GM21619 (cell line): ENCODE measurements around the gene TRAPPC3.

Source experiments
- ATAC-seq: cut with Tn5 transposase; IDR thresholded peaks from one replicate; pipeline ENCODE4 v1.9.1; 2021; ENCODE audit not compliant: unreplicated experiment

The TRAPPC3 gene

DNA sequence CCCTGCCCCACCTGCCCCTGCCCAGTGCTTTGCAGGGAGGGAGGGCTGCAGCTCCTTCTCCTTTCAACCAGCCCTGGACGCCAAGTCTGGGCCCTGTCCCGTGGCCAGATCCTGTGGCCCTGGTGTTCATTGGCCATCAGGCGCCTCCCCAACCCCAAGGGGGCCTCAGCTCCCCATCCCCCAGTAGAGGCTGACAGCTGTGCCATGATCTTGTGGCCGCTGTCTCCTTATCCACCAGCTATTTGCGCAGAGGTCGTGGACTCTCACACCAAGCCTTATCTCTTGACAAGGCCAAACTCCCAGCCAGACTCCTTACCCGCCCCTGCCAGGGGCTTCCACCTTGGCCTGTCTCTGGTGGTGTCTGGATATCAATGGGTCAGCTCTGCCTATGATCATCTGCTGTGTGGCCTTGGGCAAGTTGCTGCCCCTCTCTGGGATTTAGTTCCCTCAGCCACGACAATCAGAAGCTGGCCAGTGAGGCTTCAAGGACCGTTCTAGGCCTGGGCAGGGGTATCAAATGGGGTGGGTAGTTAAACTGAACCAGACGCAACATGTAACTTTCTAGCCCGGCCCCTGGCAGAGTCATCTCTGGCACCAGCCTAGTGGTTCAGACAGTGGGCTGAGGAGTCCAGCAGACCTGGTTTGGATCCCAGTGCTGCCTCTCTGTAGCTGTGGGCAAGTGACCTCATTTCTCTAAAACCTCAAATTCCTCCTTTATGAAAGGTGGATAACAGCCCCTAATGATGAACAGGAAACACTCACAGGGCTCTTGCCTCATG lies 21.0 kb downstream of the TRAPPC3 start:
- no peak for ATAC-seq

DNA sequence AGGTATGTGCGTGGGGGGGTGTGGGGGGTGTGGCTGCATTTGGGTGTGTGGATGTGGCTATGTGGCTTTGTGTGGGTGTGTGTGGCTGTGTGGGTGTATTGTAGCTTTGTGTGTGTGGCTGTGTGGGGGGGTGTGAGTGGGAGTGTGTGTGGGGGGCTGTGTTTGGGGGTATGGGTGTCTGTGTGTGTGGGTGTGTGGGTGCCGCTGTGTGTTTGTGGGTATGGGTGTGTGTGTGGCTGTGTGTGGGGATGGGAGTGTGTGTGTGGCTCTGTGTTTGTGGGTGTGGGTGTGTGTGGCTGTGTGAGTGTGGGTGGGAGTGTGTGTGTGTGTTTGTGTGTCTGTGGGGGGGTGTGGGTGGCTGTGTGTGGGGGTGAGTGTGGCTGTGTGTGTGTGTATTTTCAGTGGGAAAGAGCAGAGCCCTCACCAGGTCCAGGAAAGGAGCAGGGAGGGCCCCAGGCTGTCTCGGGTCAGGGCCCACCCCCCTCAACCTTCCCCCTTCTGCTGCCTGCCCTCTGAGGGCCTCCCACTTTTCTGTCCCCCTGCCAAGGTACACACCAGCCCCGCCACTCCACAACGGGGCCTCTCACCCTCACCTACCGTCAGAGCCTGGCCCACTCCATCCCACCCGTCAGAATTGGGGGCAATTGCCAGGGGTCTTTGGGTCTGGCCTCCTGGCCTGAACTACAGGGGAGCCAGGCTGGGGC lies 22.3 kb downstream of the TRAPPC3 start:
- ATAC-seq: no peak

- ATAC-seq: no peak
Observed at GRCh38 chr1:36126005-36126716, 23.1 kb downstream of the TRAPPC3 start.

GRCh38 chr1:36125129-36125991 lies 23.9 kb downstream of the TRAPPC3 start, which contains the start of gene COL8A2:
COL8A2 (minus strand) TSS chr1:36125222; CDS start chr1:36100242, 24,980 bp downstream.
- ATAC-seq: no peak

DNA sequence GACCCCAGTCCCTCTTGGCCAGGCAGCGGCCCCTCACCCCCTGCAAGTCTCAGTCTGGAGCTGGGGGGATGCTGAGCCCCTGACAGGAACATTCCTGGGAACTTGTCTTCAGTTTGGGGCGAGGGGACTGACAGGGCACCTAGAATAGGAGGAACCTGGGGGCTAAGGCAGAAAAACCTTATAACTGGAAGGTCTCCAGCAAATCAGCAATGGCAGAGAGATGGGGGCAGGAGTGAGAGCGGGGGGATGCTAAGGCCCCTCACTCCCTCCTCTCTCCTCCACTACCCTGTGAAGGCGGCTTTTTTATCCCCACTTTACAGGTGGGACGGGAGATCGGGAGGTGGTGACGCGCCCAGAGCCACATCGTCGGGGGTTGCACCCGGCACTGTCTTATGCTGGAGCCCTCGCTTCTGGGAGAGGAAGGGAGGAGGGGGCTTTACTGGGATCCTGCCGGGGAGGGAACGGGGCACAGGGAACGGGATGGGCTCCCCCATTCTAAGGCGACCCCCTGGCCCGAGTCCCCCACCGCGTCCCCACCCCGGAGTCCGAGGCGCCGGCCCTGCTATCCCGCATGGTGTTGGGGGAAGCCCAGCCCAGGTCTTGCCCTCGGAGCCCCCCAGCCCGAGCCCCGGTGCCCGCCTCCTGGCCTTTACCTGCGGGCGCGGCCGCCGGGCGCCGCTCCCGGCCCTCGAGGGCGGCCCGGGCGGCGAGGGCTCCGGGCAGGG lies 24.7 kb downstream of the TRAPPC3 start:
- ATAC-seq: no peak

DNA sequence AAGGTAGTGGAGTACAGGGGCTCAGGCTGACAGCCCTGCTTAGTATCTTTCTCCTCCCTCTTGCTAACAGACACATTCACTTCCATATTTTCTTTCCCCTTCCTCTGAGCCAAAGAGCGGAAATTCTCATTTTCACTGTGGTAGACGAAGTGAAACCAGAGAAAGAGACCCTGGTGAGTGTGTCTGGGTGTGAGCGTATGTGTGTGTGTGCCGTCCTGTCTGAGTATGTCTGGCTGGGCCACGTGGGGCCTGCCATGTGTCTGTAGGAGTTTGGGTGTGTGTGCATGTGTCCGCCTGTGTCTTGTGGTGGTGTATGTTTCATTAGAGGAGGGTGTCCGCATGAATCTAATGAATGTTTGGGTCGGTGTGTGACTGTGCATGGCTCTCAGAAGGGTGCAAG lies 25.9 kb downstream of the TRAPPC3 start:
- ATAC-seq: no peak

- ATAC-seq: no peak
Observed at GRCh38 chr1:36122062-36123030, 26.9 kb downstream of the TRAPPC3 start.

DNA sequence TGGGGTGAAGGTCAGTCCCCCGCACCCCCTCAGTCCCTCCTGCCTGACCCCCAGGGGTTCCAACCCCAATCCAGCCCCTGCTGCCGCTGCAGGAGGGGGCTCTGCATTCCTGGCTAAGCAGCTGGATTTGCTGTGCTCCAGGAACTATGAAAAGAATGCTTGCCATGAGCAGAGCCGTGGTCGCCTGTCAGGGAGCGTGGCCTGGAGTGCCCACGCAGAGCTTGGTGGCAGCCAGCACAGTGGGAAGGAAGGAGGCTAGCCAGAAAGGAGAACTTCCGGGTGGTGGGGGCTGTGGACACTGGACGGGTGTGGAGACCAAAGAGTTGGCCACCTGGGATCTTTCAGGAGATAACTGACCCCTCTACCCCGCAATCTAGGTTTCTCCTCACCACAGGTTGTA lies 29.8 kb downstream of the TRAPPC3 start:
- no peak for ATAC-seq

DNA sequence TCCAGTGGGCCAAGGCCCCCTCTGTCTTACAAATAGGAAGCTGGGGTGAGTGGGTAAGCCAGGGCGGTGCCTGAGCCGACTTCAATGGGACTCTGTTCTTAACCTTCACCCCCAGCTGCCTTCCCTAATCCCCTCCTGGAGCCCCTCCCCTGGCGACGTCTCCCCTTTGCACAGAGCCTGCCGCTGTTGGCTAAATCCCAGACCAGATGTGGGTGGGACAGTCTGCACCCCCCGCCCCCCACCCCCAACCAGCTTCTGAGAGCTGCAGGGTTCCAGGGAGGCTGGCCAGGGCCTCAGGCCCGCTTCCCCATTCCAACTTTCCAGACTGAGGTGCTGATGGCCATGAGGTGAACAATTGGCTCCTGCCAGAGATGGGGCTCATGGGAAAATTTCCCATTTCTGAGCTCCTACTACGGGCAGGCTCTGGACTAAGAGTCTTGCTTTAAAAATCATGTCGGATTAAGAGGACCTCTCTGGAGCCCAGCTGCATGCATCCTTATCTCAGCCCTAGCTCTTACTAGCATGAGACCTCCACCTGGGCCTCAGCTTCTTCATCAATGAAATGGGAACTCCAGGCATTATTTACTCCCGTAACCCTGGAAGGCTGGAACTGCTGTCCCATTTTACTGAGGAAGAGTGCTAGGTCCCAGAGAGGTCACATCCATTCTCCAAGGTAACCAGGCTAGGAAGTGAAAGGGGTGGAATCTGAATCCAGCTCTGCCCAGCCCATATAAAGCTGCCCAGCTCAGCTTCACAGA lies 30.7 kb downstream of the TRAPPC3 start:
- ATAC-seq: no peak

GRCh38 chr1:36116901-36117300 lies 32.4 kb downstream of the TRAPPC3 start:
- ATAC-seq: no peak

GRCh38 chr1:36115931-36116330 lies 33.4 kb downstream of the TRAPPC3 start:
- no peak for ATAC-seq

DNA sequence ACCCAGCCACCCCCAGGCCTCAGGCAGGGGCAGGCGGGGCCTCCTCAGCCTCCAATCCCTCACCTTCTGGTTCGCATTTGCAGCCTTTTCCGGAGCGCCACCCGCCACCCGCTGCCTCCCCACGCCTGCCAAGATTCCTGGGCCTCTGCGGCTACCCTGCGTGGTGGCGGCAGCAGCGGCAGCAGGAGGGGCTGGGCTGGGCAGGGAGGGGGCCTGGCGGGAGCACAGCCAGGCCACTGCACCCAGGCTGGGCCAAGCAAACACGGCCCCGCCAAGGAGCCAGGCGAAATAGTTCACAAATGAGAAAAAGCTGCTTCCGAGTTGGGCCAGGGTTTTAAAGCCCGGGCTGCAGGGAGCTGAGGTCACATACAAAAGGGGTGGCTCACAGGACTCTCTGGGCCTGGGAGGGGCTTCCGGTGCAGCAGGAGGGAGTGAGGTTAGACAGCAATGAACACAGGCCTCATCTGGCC lies 34.1 kb downstream of the TRAPPC3 start:
- ATAC-seq: no peak

GRCh38 chr1:36114371-36114770 lies 34.9 kb downstream of the TRAPPC3 start:
- no peak for ATAC-seq

DNA sequence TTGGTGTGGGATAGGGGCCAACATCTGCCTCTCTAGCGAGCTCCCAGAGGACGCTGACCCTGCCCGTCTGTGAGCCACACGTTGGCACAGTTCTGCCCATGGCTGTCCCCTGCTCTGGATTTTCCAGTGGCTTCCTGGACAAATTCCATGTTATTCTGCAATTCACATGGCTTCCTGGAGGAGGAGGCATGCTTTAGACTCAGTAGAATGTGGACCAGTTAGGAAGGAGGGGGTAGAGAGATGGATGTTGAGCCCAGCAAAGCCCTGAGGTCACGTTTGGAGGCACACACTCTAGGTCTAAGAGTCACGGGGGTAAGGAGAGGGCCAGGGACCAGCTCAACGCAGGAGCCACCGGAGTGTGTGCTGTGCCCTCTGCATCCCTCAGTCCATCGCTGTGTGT lies 36.5 kb downstream of the TRAPPC3 start:
- no peak for ATAC-seq

DNA sequence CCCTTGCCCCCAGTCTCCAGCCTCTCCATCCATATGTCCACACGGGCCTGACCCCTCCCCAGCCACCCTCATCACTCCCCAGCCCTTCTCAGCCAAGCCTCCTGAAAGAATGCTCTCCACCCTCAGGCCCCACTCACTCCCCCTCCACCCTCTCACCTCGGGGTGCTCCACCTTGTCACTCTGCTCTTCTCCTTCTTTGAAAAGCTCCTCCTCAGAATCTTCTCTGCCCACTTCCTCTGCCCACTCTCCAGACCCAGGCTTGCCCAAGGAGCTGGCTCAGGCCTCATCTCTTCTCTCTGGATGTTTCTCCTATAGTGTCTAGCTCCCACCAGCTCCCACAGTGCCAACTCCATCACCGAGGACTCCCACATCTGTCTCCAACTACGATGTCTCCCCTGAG lies 38.1 kb downstream of the TRAPPC3 start:
- ATAC-seq: no peak

GRCh38 chr1:36109041-36109679 lies 40.1 kb downstream of the TRAPPC3 start:
- no peak for ATAC-seq

DNA sequence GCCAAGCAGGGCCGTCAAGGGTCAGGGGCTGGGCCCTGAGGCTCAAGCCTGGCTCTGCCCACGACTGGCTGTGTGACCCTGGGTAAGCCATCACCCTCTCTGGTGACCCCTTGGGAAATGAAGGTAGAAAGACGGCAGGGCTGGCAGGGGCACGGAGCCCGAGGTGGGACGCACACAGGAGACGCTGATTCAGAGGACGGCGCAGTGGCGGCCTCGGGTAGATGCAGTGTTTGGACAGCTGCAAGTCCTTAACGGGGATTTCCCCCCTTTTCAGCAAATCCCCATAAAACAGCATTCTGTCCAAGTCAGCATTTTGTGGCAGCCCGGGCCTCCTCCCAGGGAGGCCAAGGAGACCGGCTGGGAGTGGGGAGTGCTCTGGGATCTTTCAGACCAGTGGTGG lies 41.0 kb downstream of the TRAPPC3 start:
- ATAC-seq: no peak

DNA sequence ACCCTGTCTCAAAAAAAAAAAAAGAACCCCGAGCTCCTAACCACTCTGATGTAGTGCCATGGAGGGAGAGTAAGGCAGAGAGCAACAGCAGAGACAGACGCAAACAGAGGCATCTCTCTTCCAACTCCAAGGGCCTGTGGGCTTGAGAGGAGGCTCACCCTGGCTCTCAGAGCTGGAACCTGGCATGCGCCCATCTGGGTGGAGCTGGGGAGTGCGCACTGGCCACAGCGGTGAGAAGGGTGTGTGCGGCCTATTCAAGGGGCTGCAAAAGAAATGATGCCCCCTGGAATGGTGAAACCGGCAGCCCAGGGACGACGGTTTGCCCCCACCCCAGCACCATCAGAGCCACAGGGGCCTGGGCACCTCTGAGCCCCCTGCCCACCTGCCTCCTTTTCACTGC lies 41.9 kb downstream of the TRAPPC3 start:
- ATAC-seq: no peak
